Large intestine (tissue), 12 donors: Measurements from ENCODE around the gene RPS10. TPM values are rescaled to one million over a fixed set of nuclear protein-coding genes. Genes with fewer than 3 reads are reported as not detected.
A peak's percentile ranks its signal among the peaks of the same experiment; 100 is the strongest.

ENCODE experiments used
- DNase-seq, 2 donors: peaks; one replicate each; pipeline versions ENCODE4 v3.0.0 to v3.0.0-alpha.2; 2013
- H3K27ac ChIP-seq: one replicate; pipeline ENCODE4 v1.5.1; 2013; ENCODE audit warnings: low read length
- H3K27me3 ChIP-seq: 2 replicates; pipeline ENCODE4 v1.6.1; 2013; ENCODE audit warnings: low read length; ENCODE audit not compliant: control insufficient read depth, insufficient read depth
- H3K36me3 ChIP-seq: 2 replicates; pipeline ENCODE4 v1.6.1; 2013; ENCODE audit warnings: low read length; ENCODE audit not compliant: control insufficient read depth, insufficient read depth
- H3K4me1 ChIP-seq: one replicate; pipeline ENCODE4 v1.6.1; 2013; ENCODE audit warnings: low read length; ENCODE audit not compliant: control insufficient read depth, insufficient read depth
- H3K4me3 ChIP-seq: one replicate; pipeline ENCODE4 v1.5.1; 2013; ENCODE audit warnings: low read length
- H3K9me3 ChIP-seq: one replicate; pipeline ENCODE4 v1.6.1; 2013; ENCODE audit warnings: mild to moderate bottlenecking, low read depth, low read length, moderate library complexity; ENCODE audit not compliant: control insufficient read depth
- WGBS: methylation state at CpG from one replicate; pipeline ENCODE4 v1.1.5; 2013; ENCODE audit warnings: low lambda C conversion rate; ENCODE audit not compliant: insufficient coverage; 5-methylcytosine and 5-hydroxymethylcytosine counted together
- long read RNA-seq, 11 donors: transcript quantifications; one replicate each; lab custom pipeline, GENCODE V29; 2026
- polyA plus RNA-seq: library from polyadenylated mRNA; unstranded; fragments of 120-200 nt; gene quantifications from one replicate; pipeline ENCODE4 v1.2.1, GENCODE V29; 2013

Gene RPS10
- polyA plus RNA-seq = 2,184 TPM
- long read RNA-seq, donor 1, transcript RPS10-205 (3 exons, 734 nt) = minor isoform, 7 of 903 reads
- long read RNA-seq, donor 1, transcript RPS10-208 (5 exons, 1,407 nt) = minor isoform, 19 of 903 reads
- long read RNA-seq, donor 1, transcript RPS10-209 (6 exons, 588 nt) = major isoform, 670 of 903 reads
- long read RNA-seq, donor 1, partial matches to known transcripts = 191 of 903 reads
- long read RNA-seq, donor 1, other reads (novel, unspliced or antisense) = 12 of 903 reads
- long read RNA-seq, donor 2, transcript RPS10-206 (6 exons, 781 nt) = minor isoform, 8 of 2,107 reads
- long read RNA-seq, donor 2, transcript RPS10-208 (5 exons, 1,407 nt) = minor isoform, 37 of 2,107 reads
- long read RNA-seq, donor 2, transcript RPS10-209 (6 exons, 588 nt) = major isoform, 1,394 of 2,107 reads
- long read RNA-seq, donor 2, transcript RPS10-205 (3 exons, 734 nt) = minor isoform, 14 of 2,107 reads
- long read RNA-seq, donor 2, partial matches to known transcripts = 579 of 2,107 reads
- long read RNA-seq, donor 2, other reads (novel, unspliced or antisense) = 75 of 2,107 reads
- long read RNA-seq, donor 3, transcript RPS10-205 (3 exons, 734 nt) = minor isoform, 42 of 2,092 reads
- long read RNA-seq, donor 3, transcript RPS10-206 (6 exons, 781 nt) = minor isoform, 8 of 2,092 reads
- long read RNA-seq, donor 3, transcript RPS10-208 (5 exons, 1,407 nt) = minor isoform, 63 of 2,092 reads
- long read RNA-seq, donor 3, transcript RPS10-209 (6 exons, 588 nt) = major isoform, 1,466 of 2,092 reads
- long read RNA-seq, donor 3, partial matches to known transcripts = 512 of 2,092 reads
- long read RNA-seq, donor 3, other reads (novel, unspliced or antisense) = 0 of 2,092 reads
- long read RNA-seq, donor 4, transcript RPS10-209 (6 exons, 588 nt) = major isoform, 155 of 204 reads
- long read RNA-seq, donor 4, partial matches to known transcripts = 42 of 204 reads
- long read RNA-seq, donor 4, other reads (novel, unspliced or antisense) = 0 of 204 reads
- long read RNA-seq, donor 5, transcript RPS10-209 (6 exons, 588 nt) = major isoform, 611 of 871 reads
- long read RNA-seq, donor 5, transcript RPS10-208 (5 exons, 1,407 nt) = minor isoform, 12 of 871 reads
- long read RNA-seq, donor 5, transcript RPS10-205 (3 exons, 734 nt) = minor isoform, 7 of 871 reads
- long read RNA-seq, donor 5, partial matches to known transcripts = 214 of 871 reads
- long read RNA-seq, donor 5, other reads (novel, unspliced or antisense) = 25 of 871 reads
- long read RNA-seq, donor 6, transcript RPS10-205 (3 exons, 734 nt) = minor isoform, 29 of 1,363 reads
- long read RNA-seq, donor 6, transcript RPS10-208 (5 exons, 1,407 nt) = minor isoform, 40 of 1,363 reads
- long read RNA-seq, donor 6, transcript RPS10-209 (6 exons, 588 nt) = major isoform, 972 of 1,363 reads
- long read RNA-seq, donor 6, transcript RPS10-206 (6 exons, 781 nt) = minor isoform, 8 of 1,363 reads
- long read RNA-seq, donor 6, partial matches to known transcripts = 296 of 1,363 reads
- long read RNA-seq, donor 6, other reads (novel, unspliced or antisense) = 18 of 1,363 reads
- long read RNA-seq, donor 7, transcript RPS10-209 (6 exons, 588 nt) = major isoform, 397 of 639 reads
- long read RNA-seq, donor 7, transcript RPS10-205 (3 exons, 734 nt) = minor isoform, 9 of 639 reads
- long read RNA-seq, donor 7, transcript RPS10-206 (6 exons, 781 nt) = minor isoform, 8 of 639 reads
- long read RNA-seq, donor 7, transcript RPS10-208 (5 exons, 1,407 nt) = minor isoform, 10 of 639 reads
- long read RNA-seq, donor 7, partial matches to known transcripts = 210 of 639 reads
- long read RNA-seq, donor 7, other reads (novel, unspliced or antisense) = 5 of 639 reads
- long read RNA-seq, donor 8, transcript RPS10-206 (6 exons, 781 nt) = minor isoform, 10 of 1,967 reads
- long read RNA-seq, donor 8, transcript RPS10-208 (5 exons, 1,407 nt) = minor isoform, 43 of 1,967 reads
- long read RNA-seq, donor 8, transcript RPS10-209 (6 exons, 588 nt) = major isoform, 1,395 of 1,967 reads
- long read RNA-seq, donor 8, transcript RPS10-205 (3 exons, 734 nt) = minor isoform, 20 of 1,967 reads
- long read RNA-seq, donor 8, partial matches to known transcripts = 499 of 1,967 reads
- long read RNA-seq, donor 8, other reads (novel, unspliced or antisense) = 0 of 1,967 reads
- long read RNA-seq, donor 9, transcript RPS10-205 (3 exons, 734 nt) = minor isoform, 17 of 2,145 reads
- long read RNA-seq, donor 9, transcript RPS10-209 (6 exons, 588 nt) = major isoform, 1,496 of 2,145 reads
- long read RNA-seq, donor 9, transcript RPS10-208 (5 exons, 1,407 nt) = minor isoform, 60 of 2,145 reads
- long read RNA-seq, donor 9, partial matches to known transcripts = 484 of 2,145 reads
- long read RNA-seq, donor 9, other reads (novel, unspliced or antisense) = 83 of 2,145 reads
- long read RNA-seq, donor 10, transcript RPS10-206 (6 exons, 781 nt) = minor isoform, 6 of 1,552 reads
- long read RNA-seq, donor 10, transcript RPS10-209 (6 exons, 588 nt) = major isoform, 1,072 of 1,552 reads
- long read RNA-seq, donor 10, transcript RPS10-208 (5 exons, 1,407 nt) = minor isoform, 23 of 1,552 reads
- long read RNA-seq, donor 10, transcript RPS10-205 (3 exons, 734 nt) = minor isoform, 15 of 1,552 reads
- long read RNA-seq, donor 10, partial matches to known transcripts = 406 of 1,552 reads
- long read RNA-seq, donor 10, other reads (novel, unspliced or antisense) = 28 of 1,552 reads
- long read RNA-seq, donor 11, transcript RPS10-209 (6 exons, 588 nt) = major isoform, 554 of 886 reads
- long read RNA-seq, donor 11, transcript RPS10-208 (5 exons, 1,407 nt) = minor isoform, 23 of 886 reads
- long read RNA-seq, donor 11, transcript RPS10-205 (3 exons, 734 nt) = minor isoform, 17 of 886 reads
- long read RNA-seq, donor 11, transcript RPS10-206 (6 exons, 781 nt) = minor isoform, 10 of 886 reads
- long read RNA-seq, donor 11, partial matches to known transcripts = 252 of 886 reads
- long read RNA-seq, donor 11, other reads (novel, unspliced or antisense) = 30 of 886 reads

GRCh38 chr6:34425498-34426410 lies at the start of gene RPS10:
Gene RPS10, minus strand, starts transcription at chr6:34426069. Its CDS starts 848 bp downstream, at chr6:34425221.
- no peaks in the 10 kb centered on the region for H3K27me3 ChIP-seq
- no peaks in the 10 kb centered on the region for H3K9me3 ChIP-seq
- peaks cover 6% of the 10 kb centered on the region for H3K4me1 ChIP-seq
- H3K36me3 ChIP-seq = peaks cover 36% of the 10 kb centered on the region
- 0% methylated on average over 7 of the region's 58 CpGs for WGBS
- peak; percentile 91 to 93 for DNase-seq
- H3K27ac ChIP-seq = peak within 1 kb of the TSS; percentile 75
- H3K4me3 ChIP-seq = peak within 1 kb of the TSS; percentile 88

GRCh38 chr6:34475238-34475682 lies 49.4 kb upstream of the RPS10 start:
- Histone ChIP-seq H3K4me3 (no peak overlapping the region), H3K9me3 (no peaks in the 10 kb centered on the region), H3K27me3 (no peaks in the 10 kb centered on the region), H3K4me1 (no peaks in the 10 kb centered on the region), H3K36me3 (no peaks in the 10 kb centered on the region), H3K27ac (no peak overlapping the region)
- DNase-seq = no peak
- no CpG with 5 or more reads among the region's 5 CpGs for WGBS

DNA sequence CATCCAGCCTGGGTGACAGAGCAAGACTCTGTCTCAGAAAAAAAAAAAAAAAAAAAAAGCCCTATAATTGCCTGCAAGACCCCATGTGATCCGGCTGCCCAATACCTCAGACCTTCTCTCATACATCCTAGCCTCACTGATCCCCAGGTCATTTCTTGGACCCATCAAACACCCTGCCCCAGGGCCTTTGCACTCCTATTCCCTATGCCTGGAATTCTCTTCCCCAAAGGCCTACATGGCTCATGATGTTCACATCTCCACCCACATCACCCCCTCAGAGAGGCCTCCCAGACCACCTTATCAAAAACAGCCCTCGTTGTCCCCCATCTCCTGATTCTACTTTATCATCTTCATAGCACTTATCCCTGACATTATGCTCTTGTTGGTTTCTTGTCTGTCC lies 48.9 kb upstream of the RPS10 start:
- no CpG with 5 or more reads among the region's 2 CpGs for WGBS
- no peak overlapping the region for H3K4me3 ChIP-seq

GRCh38 chr6:34473967-34474366 lies 48.1 kb upstream of the RPS10 start:
- no peaks in the 10 kb centered on the region for H3K36me3 ChIP-seq
- H3K27me3 ChIP-seq = no peaks in the 10 kb centered on the region
- no peak overlapping the region for H3K27ac ChIP-seq
- no peak for DNase-seq
- H3K4me1 ChIP-seq = no peaks in the 10 kb centered on the region
- no peaks in the 10 kb centered on the region for H3K9me3 ChIP-seq
- WGBS = 80% methylated on average over 1 of the region's 1 CpG
- H3K4me3 ChIP-seq = no peak overlapping the region

More for the DNA sequence above, 48.9 kb upstream of the RPS10 start:
- Histone ChIP-seq H3K36me3 (no peaks in the 10 kb centered on the region), H3K4me1 (no peaks in the 10 kb centered on the region), H3K27ac (no peak overlapping the region), H3K27me3 (no peaks in the 10 kb centered on the region), H3K9me3 (no peaks in the 10 kb centered on the region)
- no peak for DNase-seq

- Histone ChIP-seq H3K4me1 (no peaks in the 10 kb centered on the region), H3K36me3 (no peaks in the 10 kb centered on the region), H3K4me3 (no peak overlapping the region), H3K27me3 (no peaks in the 10 kb centered on the region), H3K27ac (no peak overlapping the region), H3K9me3 (no peaks in the 10 kb centered on the region)
- no CpG with 5 or more reads among the region's 5 CpGs for WGBS
- DNase-seq = no peak
These were observed 46.6 kb upstream of the RPS10 start for GRCh38 chr6:34472425-34472824.

GRCh38 chr6:34469499-34469898 lies 43.6 kb upstream of the RPS10 start:
- H3K4me1 ChIP-seq = peaks cover 3% of the 10 kb centered on the region
- peaks cover 3% of the 10 kb centered on the region for H3K9me3 ChIP-seq
- H3K4me3 ChIP-seq = no peak overlapping the region
- no peak overlapping the region for H3K27ac ChIP-seq
- DNase-seq = no peak
- WGBS = no CpG with 5 or more reads among the region's 3 CpGs
- H3K36me3 ChIP-seq = no peaks in the 10 kb centered on the region
- peaks cover 20% of the 10 kb centered on the region for H3K27me3 ChIP-seq

DNA sequence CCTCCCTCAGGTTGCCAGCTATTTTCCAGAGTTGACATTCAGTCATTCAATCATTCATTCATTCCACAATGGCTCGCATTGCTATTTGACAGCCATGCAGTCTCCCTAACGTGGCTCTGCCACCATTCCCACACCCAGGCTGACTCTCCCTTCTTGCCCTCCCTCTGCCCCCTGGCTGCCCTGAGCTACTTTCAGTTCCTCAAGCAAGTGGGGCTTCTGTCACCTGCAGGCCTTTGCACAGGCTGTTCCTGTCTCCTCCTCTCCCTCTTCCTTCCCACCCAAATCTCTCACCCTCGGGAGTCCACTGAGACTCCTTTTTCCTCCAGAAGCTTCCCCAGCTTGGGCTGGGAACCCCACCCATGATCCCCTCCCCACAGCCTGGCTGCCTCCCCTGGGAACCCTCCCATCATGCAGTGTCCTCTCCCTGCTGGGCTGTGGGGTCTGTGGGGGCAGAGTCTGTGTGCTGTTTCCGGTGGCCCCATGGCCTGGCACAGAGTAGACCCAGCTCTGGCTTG lies 42.6 kb upstream of the RPS10 start:
- no peaks in the 10 kb centered on the region for H3K36me3 ChIP-seq
- H3K27me3 ChIP-seq = peaks cover 27% of the 10 kb centered on the region
- no peak overlapping the region for H3K27ac ChIP-seq
- H3K4me3 ChIP-seq = no peak overlapping the region
- peaks cover 3% of the 10 kb centered on the region for H3K4me1 ChIP-seq
- peaks cover 3% of the 10 kb centered on the region for H3K9me3 ChIP-seq
- WGBS = 86% methylated on average over 2 of the region's 4 CpGs
- no peak for DNase-seq
